HT-29 (cell line): ENCODE data around the gene NXPH1. TPM values are rescaled to one million over a fixed set of nuclear protein-coding genes. Genes with fewer than 3 reads are reported as not detected.
A peak's percentile ranks its signal among the peaks of the same experiment; 100 is the strongest.
"Not testable (repeated sequence)": the region's sequence is repeated elsewhere in the genome, so short reads cannot be mapped to it uniquely, and the experiment has no call there.

Source experiments
- DNase-seq: peaks from one replicate; pipeline ENCODE4 v3.0.0-alpha.2; 2015; ENCODE audit warnings: low spot score
- total RNA-seq: library from RNA; depleted of rRNA; stranded (reverse); fragments of >200 nt; shearing (Covaris generic); gene quantifications from 2 replicates; pipeline ENCODE4 v1.2.3, GENCODE V29; 2014

Gene NXPH1
- total RNA-seq, 1 experiment from 2014 or later = not detected

DNA sequence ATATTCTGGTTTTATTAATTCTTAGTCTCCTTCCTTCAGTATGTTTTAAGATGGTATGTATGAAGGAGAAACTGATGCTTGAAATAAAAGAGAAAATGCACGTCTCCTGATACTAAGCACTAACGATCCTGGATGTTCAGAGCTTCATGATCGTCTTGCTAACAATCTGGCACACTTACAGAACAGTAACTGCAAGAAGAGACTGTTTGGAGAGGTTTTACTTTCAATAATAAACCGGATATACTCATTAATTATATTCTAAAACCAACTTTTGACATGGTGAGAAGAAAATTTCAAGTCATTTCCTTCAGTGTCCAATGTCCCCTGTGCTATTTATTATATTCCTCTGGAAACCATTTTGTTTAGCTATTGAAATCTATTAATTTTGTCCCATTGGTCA is 251.0 kb downstream of the NXPH1 start:
- no peak for DNase-seq

DNA sequence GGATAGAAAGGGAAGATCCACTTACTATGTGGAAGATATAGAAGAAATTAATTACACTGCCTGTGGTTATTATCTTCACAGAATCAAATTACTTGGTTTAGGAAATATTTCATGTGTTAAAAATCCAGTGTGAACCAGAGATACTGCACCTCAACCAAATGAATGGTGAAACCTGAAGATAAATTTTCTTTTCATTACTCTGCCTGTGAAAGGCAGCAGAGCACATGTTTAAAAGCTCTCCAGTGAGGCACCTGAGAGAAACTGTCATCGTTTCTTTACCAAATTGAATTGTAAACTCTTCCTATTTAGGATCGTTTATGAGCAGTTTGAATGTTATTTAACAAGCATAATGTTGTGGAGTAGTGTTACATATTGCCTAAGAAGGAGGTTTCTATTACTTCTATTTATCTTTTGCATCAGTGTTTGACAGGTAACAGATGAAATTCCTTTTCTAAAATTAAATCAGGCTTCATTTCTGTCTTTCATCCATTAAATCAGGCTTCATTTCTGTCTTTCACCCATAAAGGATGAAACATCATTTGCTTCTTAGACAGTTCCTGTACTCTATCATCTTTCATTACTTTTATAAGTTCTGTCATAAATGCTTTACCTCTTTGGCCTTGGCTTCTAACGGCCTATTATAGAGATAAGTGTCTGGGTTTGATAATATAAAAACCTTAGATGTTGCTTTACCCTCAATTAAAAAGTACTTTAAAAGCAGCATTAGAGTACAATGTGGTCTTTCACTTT is 266.6 kb downstream of the NXPH1 start:
- DNase-seq = no peak

DNA sequence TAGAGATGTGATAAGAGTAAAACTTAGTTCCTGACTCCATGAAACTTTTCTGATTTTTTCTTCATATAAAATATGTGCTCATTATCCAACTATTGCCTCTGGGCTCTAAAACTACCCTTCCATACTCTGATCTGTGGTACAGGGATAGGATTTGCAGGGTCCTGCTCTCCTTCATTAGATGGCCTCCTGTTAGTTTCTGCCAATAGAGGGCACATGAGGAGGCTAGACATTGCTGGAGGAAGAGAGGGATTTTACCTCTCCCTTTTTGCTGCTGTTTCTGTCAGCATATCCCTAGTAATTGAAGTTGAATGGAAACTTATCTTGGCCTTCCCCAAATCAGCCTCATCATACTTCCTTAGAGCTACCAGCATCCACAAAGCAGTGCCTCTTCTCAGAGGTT is 269.4 kb downstream of the NXPH1 start:
- no peak for DNase-seq

DNA sequence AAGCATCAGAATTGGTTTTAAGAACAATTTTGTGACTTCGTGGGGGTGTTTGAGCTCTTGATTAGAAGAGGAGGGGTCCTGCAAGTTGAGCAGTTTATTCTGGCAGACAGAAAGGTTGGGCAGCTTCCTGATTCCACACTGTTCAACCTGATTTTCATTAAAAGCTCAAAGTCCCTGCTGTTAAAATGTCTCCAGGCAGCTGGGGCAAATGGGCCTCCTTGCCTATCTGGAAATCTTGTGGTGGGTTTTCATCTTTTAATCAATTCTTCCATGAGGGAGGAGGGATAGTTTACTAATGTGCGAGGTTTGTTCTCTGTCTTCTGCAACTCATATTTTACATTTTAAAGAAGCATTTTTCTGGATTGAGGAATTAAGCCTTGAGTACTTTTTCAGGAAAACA is 276.7 kb downstream of the NXPH1 start:
- DNase-seq = no peak

DNA sequence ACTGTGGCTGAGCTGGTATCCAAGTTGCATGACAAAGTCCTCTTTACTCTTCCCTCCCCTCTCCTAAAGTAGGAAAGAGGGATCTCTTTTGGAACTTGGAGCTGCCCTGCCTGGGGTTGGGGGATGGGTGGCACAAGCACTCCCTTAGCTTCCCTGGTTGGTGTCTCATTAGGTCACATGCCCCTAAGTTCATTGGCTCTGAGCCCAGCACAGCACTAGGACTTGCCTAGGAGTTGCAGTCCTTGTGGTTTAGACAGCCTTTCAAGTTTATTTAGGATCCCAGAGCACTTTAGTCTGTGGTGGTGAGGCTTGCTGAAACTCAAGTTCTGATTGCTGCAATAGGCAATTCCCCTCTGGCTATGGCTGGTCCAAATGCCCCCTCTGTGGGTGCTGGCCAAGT is 281.4 kb downstream of the NXPH1 start:
- no peak for DNase-seq

DNA sequence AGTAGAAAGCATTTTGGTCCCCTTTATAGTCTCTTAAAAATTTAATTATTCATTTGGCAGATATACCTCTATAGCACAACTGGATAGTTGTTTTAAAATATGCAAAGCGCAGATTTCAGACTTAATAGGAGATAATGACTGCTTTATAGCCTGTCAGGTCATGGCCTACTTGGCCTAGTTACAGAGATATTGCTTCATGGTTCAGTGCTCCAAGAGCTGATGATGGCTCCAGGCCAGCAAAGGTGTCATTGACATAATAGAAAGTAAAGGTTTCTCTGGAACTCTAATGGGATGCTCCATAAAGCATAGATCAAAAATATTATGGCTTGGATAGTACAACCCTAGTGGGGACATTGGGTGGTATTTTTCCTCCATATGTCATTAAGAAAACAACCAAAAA is 285.7 kb downstream of the NXPH1 start:
- DNase-seq = no peak

DNA sequence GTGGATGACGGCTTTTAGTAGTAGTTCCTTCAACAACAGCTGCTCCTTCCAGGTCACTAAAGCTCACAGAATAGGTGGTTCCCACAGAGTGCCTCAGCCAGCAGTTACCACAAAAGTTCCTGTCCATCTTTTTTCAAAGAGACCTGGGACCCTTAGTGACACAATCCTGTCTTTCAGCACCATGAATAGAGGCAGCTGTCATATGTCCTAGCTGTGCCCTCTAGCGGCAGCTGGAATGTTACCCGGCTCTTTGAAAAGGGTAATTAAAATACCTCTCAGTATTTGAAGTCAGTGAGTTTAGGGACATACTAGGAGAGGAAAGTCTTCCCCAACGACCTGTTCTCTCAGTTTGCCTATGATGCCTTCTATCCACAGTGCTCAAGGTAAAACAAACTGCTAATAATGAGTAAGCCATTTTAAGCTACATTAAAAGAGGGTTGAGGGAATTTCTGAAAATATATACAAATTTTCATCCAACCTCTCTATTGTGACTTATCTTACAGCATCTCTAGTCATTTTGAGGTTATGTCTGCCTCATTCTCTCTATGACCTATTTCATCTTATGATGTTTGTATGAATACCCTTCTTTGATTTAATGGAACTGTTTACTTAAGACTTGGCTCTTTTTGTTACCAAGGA is 290.8 kb downstream of the NXPH1 start:
- DNase-seq = peak; percentile 71

DNA sequence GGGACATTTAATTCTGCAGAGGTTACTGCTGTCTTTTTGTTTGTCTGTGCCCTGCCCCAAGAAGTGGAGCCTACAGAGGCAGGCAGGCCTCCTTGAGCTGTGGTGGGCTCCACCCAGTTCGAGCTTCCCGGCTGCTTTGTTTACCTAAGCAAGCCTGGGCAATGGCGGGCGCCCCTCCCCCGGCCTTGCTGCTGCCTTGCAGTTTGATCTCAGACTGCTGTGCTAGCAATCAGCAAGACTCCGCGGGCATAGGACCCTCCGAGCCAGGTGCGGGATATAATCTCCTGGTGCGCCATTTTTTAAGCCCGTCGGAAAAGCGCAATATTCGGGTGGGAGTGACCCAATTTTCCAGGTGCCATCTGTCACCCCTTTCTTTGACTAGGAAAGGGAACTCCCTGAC is 298.3 kb downstream of the NXPH1 start:
- DNase-seq = not testable (repeated sequence)

DNA sequence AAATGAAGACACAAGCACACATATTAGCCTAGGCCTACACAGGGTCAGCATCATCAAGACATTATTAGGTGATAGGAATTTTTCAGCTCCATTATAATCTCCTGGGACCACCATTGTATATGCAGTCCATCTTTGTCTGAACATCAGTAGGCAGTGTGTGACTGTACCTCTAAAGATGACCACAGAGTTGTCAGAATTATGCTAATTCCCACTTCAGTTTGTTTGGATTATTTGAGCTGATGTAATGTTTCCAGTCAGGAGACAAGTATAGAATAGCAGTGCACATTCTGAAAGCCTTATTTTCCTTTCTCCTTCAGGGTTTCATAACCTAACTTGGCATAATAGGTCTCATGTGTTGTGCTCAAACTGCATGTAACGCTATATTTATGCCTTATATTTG is 306.4 kb downstream of the NXPH1 start:
- DNase-seq = no peak

DNA sequence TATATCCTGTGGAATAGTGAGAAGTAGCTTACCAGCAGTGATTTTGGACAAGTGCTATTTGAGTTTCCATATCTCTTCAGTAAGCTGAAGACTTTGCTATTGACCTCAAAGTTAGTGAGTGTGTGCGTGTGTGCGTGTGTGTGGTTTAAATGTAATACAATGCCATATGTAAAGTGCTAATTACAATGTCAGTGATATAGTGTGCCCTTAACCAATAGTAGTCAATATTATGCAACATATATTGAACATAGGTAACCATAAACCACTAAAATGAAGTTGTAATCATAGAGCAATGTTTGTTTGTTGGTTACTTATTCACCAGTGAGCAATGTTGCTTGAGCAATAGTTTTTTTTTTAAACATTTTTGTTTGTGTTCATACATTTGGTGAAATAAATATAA is 309.4 kb downstream of the NXPH1 start:
- no peak for DNase-seq

DNA sequence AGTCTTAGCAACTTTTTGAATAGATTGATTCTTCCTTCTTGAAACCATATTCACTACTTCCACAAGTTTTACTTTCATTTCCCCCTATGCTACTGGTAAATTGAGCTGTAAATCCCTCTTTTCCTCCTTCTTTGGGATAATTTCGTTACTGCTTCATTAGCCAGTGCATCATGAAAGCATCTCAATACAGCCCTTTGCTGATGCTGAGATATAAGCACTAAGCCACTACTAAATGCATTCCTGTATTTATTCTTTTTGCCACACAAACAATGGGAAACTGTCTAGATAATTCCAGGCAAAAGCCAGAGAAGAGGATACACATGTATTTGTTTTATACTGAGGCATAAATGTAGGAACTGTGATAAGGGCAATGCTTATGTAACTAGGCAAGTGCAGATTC is 313.9 kb downstream of the NXPH1 start:
- no peak for DNase-seq

DNA sequence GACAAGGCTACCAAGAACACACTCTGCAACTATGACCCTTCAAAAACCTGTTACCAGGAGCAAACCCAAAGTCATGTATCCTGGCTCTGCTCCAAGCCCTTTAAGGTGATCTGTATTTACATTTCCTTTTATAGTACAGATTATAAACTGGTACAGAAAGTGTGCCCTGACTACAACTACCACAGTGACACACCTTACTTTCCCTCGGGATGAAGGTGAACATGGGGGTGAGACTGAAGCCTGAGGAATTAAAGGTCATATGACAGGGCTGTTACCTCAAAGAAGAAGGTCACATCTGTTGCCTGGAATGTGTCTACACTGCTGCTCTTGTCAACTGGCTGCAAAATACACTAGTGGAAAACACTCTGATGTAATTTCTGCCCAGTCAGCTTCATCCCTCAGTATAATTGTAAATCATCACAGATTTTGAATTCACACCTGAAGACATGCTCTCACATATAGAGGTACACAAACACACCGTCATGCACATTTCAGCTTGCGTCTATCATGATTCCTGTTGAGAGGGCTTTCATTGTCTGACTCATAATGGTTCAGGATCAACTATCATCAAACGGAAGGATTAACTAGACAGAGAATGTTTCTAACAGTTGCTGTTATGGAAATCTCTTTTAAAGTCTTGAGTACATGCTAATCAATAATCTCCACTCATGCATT is 318.3 kb downstream of the NXPH1 start:
- DNase-seq = peak; percentile 2

DNA sequence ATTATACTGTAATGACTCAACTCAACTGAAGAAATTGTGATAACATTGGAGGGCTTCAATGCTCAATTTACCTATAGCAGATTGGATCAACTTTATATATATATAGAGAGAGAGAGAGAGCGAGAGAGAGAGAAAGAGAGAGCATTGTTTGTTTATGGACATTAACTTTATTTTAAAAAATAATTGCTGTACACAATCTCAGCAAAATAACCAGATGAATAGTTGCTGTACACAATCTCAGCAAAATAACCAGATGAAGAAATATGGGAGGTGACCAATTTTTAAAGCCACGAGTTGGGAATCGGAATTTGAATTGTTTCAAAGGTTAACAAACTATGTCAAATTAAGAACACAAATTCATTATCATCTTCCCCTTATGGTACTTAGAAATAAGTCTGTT is 319.9 kb downstream of the NXPH1 start:
- no peak for DNase-seq

DNA sequence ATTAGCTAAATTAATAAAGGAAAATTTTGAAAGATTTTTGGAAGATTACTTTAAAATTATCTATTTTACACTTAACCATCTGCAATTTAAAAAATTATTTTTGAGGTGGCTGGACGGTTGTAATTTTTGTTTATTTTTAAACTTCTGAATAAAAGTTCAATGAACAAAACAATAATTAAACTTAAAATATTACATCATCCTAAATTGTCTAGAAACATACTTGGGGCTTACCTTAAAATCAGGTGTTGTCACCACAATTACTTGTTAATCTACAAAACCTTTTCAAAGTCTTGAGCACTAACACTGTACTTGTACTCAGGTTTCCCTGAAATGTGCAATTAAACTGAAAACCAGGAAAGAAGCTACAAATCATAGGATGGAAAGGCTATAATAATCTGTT is 328.3 kb downstream of the NXPH1 start:
- DNase-seq = no peak

DNA sequence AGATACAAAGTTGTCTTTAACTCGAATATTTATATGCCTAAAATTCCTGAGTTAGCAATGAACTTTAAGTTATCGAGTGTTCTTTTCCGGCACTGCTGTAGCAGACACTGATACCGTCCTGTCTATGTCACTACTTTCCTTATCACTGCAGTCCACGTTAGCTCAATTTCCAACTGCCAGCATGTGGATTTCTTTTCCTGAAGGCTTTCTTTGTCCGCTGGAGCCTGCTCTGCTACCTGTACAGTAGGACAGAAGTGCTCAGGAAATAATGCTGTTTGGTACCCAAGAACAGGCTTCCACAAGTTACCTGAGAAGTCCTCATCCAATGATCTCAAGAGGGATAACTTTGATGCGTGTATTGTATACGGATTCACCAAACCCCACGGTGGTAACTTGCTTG is 329.4 kb downstream of the NXPH1 start:
- no peak for DNase-seq

DNA sequence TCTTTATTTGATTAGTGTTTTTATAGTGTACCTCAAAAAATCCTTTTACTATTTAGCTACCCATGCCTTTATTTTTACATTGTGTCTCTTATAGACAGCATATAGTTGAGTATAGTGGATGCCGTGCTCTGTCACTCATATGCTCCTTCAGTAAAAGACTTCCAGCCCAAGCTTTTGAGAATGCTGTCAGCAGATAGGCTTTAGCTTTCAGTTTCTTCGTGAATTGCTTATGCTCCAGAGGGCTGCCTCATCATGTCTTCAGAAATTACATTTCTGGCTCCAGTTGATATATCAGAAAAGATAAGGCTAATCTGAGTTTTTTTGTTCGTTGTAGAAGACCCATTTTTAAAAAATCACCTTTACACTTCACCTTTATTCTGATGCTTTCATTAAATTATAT is 332.0 kb downstream of the NXPH1 start:
- no peak for DNase-seq

DNA sequence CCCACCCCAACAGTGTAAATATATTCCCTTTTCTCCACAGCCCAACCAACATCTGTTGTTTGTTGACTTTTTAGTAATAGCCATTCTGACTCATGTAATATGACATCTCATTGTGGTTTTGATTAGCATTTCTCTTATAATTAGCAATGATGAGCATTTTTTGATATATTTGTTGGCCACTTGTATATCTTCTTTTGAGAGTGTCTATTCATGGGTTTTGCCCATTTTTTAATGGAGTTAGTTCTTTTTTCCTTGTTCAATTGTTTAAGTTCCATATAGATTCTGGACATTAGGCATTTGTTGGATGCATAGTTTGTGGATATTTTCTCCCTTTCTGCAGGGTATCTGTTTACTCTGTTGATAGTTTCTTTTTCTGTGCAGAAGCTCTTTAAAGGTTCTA is 340.1 kb downstream of the NXPH1 start:
- no peak for DNase-seq

DNA sequence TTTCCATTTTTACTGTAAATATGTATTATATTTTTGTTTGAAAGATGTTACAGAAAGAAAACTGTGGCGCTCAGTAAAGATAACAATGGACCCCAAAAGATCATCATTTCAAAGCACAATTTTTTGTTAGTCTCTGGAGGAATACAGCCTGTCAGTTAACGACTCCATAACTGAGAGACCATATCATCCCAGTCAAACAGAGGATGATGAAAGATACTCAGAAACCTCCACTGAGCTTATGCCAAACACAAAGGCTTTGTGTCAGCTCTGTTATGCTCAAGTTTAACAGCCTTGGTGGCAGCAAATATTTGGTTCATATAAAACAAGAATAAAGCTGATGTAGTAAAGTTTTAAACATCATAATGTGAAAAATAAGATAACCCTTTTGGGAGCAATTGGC is 345.1 kb downstream of the NXPH1 start:
- DNase-seq = no peak

DNA sequence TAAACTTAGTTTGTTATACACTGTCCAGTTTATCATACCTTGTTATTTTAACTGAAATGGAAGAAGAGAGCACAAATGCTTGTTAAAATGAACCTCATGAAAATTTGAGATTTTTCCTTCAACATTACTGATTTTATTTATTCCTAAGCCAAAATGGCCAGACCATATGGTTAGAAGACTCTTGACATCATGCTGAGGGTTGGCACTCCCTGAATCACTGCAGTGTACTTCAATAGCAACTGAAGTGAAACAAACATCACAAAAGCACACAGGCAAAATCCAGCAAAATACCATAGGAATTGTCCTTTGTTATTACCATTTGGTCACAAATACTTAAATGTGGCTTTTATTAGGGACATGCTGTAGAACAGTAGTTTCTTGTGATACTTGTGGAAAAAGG is 347.8 kb downstream of the NXPH1 start:
- no peak for DNase-seq

DNA sequence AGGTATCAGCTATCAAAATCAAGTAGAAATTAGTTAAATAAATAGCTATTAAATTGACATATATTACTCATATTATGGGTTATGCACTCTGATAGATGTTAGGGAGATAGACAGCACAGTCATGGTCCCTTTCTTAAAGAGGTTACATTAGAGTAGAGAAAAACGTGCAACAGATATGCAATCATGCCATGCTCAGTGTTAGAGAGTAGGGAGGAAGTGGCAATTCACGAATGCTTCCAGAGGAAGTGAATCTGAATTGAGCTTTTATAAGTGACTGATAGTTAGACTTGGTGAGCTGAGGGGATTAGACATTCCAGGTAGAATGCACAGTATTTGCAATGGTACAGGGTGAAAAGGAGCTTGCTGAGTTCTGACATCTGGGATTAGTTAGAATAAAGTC is 349.8 kb downstream of the NXPH1 start:
- no peak for DNase-seq

DNA sequence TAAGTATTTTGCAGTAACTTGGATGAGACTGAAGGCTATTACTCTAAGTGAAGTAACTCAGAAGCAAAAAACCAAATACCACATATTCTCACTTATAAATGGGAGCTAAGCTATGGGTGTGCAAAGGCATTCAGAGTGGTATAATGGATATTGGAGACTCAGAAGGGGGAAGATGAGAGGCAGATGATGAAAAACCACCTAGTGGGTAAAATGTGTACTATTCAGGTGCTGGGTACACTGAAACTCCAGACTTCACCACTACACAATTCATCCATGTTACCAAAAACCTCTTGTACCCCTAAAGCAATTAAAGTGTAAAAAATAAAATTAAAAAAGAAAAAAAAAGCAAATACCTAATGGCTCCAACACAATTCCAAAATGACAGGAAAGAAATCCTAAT is 351.7 kb downstream of the NXPH1 start:
- peak; percentile 3 for DNase-seq

DNA sequence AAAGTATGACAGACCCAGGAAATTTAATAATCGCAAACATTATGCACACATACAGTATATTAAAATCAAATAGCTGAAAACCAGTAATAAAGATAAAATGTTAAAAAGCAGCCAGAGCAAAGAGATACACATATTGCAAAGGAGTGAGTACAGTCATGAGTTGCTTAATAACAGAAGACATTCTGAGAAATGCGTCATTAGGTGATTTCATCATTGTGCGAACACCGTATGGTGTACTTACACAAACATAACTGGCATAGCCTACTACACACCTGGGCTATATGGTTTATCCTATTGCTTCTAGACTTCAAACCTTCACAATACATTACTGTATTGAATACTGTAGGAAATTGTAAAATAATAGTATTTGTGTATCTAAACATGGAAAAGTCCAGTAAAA is 367.6 kb downstream of the NXPH1 start:
- DNase-seq = no peak
